ENCODE results near the gene FCMR. TPM values are rescaled to one million over a fixed set of nuclear protein-coding genes. Genes with fewer than 3 reads are reported as not detected.
"Not testable (repeated sequence)": the region's sequence is repeated elsewhere in the genome, so short reads cannot be mapped to it uniquely, and the experiment has no call there.

FCMR gene
- total and polyA plus RNA-seq, 8 donors = 1.4 to 6.7 (median 2.6) TPM

DNA sequence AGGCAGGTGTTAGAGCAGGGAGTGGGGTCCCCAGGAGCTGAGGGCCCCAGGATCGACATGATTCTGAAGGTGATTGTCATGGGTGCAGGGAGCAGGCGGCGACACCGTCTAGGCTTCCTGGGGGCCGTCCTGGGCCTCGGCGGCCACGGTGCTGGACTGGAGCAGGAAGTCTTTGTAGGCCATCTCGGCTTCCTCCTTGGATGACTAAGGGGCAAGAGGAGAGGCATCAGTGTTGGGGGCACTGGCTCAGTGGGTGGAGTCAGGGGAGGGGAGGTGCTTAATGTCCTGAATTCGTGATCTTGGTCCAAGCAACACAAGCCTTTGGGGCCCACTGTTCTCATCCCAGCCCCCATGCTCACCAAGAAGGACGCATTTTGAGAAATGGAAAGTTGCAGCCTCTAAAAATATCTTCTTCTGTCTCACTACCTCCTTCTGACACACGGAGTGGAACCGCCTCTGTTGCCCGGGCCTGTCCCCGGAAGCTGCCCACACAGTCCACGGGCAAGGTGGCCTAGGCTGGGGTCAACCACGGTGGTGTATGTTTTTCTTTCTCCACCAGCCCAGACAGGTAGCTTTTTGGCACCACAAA is 8.6 kb upstream of the FCMR start:
- H3K36me3 ChIP-seq = peaks cover 0 to 5% of the 10 kb centered on the region in 2 donors
- intact Hi-C loops (cut with DNase I) = no loop called here
- TF ChIP-seq, protein P1, sequence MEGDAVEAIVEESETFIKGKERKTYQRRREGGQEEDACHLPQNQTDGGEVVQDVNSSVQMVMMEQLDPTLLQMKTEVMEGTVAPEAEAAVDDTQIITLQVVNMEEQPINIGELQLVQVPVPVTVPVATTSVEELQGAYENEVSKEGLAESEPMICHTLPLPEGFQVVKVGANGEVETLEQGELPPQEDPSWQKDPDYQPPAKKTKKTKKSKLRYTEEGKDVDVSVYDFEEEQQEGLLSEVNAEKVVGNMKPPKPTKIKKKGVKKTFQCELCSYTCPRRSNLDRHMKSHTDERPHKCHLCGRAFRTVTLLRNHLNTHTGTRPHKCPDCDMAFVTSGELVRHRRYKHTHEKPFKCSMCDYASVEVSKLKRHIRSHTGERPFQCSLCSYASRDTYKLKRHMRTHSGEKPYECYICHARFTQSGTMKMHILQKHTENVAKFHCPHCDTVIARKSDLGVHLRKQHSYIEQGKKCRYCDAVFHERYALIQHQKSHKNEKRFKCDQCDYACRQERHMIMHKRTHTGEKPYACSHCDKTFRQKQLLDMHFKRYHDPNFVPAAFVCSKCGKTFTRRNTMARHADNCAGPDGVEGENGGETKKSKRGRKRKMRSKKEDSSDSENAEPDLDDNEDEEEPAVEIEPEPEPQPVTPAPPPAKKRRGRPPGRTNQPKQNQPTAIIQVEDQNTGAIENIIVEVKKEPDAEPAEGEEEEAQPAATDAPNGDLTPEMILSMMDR (IDR thresholded peaks at IDR 0.05) = no peak
- no peak overlapping the region for H3K4me3 ChIP-seq
- H3K27me3 ChIP-seq = no peaks in the 10 kb centered on the region
- H3K27ac ChIP-seq = no peak overlapping the region
- DNase-seq (no peak), ATAC-seq (peak; percentile 24)
- H3K9me3 ChIP-seq = no peaks in the 10 kb centered on the region
- peaks cover 0 to 5% of the 10 kb centered on the region in 2 donors for H3K4me1 ChIP-seq

DNA sequence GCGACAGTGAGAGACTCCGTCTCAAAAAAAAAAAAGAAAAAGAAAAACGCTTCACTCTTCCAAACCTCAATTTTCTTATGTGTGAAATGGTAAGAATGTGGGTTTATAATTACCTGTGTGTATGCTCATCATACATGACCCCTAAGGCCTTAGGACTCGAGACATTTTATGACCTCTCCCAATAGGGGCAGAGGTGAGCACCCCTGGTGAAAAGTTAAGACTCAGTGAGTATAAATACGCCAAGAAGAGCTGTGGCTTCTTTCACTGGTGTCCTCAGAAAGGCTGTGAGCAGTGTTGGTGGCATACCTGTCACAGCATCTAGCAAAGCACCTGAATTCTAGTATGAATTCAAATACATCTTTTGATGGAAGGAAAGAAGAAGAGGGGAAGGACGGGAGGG is 7.8 kb upstream of the FCMR start:
- intact Hi-C loops (cut with DNase I) = no loop called here
- no peaks in the 10 kb centered on the region for H3K27me3 ChIP-seq

DNA sequence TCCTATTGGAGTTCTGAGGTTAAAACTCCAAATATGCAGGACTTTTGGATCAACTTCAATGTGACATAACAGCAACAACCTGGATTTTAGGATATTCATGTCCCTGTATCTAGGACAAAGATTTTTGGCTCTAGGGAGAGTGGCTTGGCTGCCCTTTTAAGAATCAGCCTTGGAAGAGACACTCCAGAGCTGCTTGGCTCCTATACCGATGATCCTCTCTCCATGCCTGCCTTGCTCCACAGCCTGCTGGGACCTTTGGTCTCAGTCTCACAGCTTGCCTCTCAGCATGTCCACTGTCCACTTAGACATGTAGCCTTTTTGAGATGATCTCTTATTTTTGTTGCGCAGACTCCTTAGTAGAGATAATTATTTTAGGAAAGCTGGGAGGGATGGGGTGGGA is 4.5 kb upstream of the FCMR start:
- Histone ChIP-seq H3K27ac (no peak overlapping the region), H3K27me3 (no peaks in the 10 kb centered on the region)
- ATAC-seq = no peak

More for the DNA sequence above, 7.8 kb upstream of the FCMR start:
- no peak for ATAC-seq
- TF ChIP-seq, protein P1 (IDR thresholded peaks at IDR 0.05) = no peak
- peaks cover 0 to 5% of the 10 kb centered on the region in 2 donors for H3K36me3 ChIP-seq
- no peak for DNase-seq
- no peaks in the 10 kb centered on the region for H3K9me3 ChIP-seq
- H3K4me1 ChIP-seq = peaks cover 0 to 5% of the 10 kb centered on the region in 2 donors
- no peak overlapping the region for H3K27ac ChIP-seq
- no peak overlapping the region for H3K4me3 ChIP-seq

DNA sequence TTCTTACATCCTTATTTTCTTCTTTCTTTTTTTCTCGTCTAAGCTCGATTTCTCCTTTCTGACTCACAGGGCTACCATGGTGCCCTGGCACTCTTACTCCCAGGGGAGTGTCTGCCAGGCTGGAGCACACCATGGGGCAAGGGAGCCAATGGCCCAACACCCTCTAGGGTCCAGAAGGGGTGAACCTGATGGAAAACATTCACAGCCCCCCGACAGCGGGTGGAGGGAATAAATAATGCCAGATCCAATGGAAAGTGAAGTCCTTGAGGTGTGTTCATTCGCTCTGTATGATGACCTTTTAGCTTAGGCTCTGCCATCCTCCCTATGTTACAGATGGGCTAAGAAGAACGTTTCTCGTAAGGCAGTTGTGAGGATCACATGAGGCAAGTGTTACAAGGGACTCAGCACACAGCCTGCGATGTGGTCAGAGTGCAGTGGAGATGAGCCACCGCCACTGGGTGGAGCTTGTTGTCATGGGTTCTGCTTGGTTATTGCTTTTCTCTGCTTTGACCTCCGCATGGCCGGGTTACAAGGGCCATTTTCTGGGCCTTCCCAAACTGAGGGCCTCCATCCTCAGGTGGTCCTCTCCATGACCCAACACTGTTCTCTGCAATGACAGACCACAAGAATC is 3.5 kb upstream of the FCMR start:
- intact Hi-C loops (cut with DNase I) = no loop called here
- Histone ChIP-seq H3K27ac (no peak overlapping the region), H3K36me3 (peaks cover 0 to 2% of the 10 kb centered on the region in 2 donors), H3K4me3 (no peak overlapping the region), H3K9me3 (no peaks in the 10 kb centered on the region), H3K27me3 (no peaks in the 10 kb centered on the region), H3K4me1 (peaks cover 4 to 29% of the 10 kb centered on the region in 2 donors)
- peak; percentile 41 for ATAC-seq
- TF ChIP-seq, protein P1 (IDR thresholded peaks at IDR 0.05) = no peak
- DNase-seq = peak in 1 of 4 donors; percentile 79

More for the DNA sequence above, 4.5 kb upstream of the FCMR start:
- no peak overlapping the region for H3K4me3 ChIP-seq
- intact Hi-C loops (cut with DNase I) = no loop called here
- peaks cover 4 to 29% of the 10 kb centered on the region in 2 donors for H3K4me1 ChIP-seq
- H3K9me3 ChIP-seq = no peaks in the 10 kb centered on the region
- DNase-seq = no peak
- TF ChIP-seq, protein P1 (IDR thresholded peaks at IDR 0.05) = no peak
- peaks cover 0 to 5% of the 10 kb centered on the region in 2 donors for H3K36me3 ChIP-seq

DNA sequence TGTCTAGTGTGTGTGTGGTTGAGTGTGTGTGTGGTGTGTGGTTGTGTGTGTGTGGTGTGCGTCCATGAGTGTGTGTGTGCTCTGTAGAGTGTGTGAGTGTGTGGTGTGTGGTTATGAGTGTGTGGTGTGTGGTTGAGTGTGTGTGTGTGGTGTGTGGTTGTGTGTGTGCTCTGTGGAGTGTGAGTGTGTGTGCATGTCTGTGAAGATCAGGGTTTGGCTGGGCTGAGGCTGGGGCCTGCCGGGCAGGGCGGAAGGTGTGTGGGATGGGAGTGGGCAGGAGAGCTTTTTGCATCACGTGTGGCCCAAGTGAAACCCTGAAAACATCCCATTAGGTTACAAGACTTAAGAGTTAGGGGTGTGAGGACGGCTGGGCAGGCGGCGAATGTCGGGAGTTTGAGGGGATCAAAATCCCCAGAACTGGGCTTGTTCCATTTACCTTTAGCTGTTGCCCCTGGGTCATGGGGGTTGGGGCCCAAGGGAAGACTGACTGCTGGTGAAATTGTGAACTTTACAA is 2.9 kb upstream of the FCMR start:
- Histone ChIP-seq H3K4me1 (peaks cover 4 to 25% of the 10 kb centered on the region in 2 donors), H3K9me3 (no peaks in the 10 kb centered on the region), H3K27ac (no peak overlapping the region), H3K4me3 (no peak overlapping the region), H3K27me3 (no peaks in the 10 kb centered on the region), H3K36me3 (no peaks in the 10 kb centered on the region)
- ATAC-seq (no peak), DNase-seq (no peak)
- TF ChIP-seq, protein P1 (IDR thresholded peaks at IDR 0.05) = no peak
- intact Hi-C loops (cut with DNase I) = no loop called here

DNA sequence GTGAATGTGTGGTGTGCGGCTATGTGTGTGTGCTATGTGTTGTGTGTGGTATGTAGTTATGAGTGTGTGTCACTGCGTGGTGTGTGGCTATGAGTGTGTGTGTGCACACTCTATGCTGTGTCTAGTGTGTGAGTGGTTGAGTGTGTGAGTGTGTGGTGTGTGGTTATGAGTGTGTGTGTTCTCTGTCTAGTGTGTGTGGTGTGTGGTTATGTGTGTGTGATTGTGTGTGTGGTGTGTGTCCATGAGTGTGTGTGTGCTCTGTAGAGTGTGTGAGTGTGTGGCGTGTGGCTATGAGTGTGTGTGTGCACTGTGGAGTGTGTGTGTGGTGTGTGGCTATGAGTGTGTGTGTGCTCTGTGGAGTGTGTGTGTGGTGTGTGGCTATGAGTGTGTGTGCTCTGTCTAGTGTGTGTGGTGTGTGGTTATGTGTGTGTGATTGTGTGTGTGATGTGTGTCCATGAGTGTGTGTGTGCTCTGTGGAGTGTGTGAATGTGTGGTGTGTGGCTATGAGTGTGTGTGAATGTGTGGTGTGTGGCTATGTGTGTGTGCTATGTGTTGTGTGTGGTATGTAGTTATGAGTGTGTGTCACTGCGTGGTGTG is 2.3 kb upstream of the FCMR start:
- intact Hi-C loops (cut with DNase I); DNase-seq: not testable (repeated sequence)

More for the DNA sequence above, 2.3 kb upstream of the FCMR start:
- peaks cover 4 to 25% of the 10 kb centered on the region in 2 donors for H3K4me1 ChIP-seq
- not testable (repeated sequence) for H3K27me3 ChIP-seq, H3K36me3 ChIP-seq, H3K9me3 ChIP-seq, H3K4me3 ChIP-seq, H3K27ac ChIP-seq
- peak; percentile 2 for ATAC-seq

All from left lung (tissue), 10 donors.